ENCODE data around the gene LYZL2.
A peak's percentile ranks its signal among the peaks of the same experiment; 100 is the strongest.
"Not testable (repeated sequence)": the region's sequence is repeated elsewhere in the genome, so short reads cannot be mapped to it uniquely, and the experiment has no call there.

The LYZL2 gene

GRCh38 chr10:30592770-30593169 lies 36.8 kb downstream of the LYZL2 start:
- H3K27ac ChIP-seq (ENCODE audit: low read length); H3K27me3 ChIP-seq (ENCODE audit: control insufficient read depth in 1 of 2, insufficient read depth in 2 of 2, low read length in 2 of 2); H3K4me1 ChIP-seq (ENCODE audit: control insufficient read depth, insufficient read depth, low read length); H3K4me3 ChIP-seq (ENCODE audit: low read length in 2 of 2); H3K9me3 ChIP-seq (ENCODE audit: control insufficient read depth in 2 of 2, low read length in 2 of 2); H3K9ac ChIP-seq (ENCODE audit: low read length in 2 of 2); H3K36me3 ChIP-seq (ENCODE audit: control insufficient read depth in 2 of 2, insufficient read depth in 2 of 2, low read length in 2 of 2): not testable (repeated sequence)

- Histone ChIP-seq H3K9me3 (ENCODE audit: control insufficient read depth in 2 of 2, low read length in 2 of 2) (no peaks in the 10 kb centered on the region), H3K9ac (ENCODE audit: low read length in 2 of 2) (no peak overlapping the region), H3K27me3 (ENCODE audit: control insufficient read depth in 1 of 2, insufficient read depth in 2 of 2, low read length in 2 of 2) (no peaks in the 10 kb centered on the region), H3K4me1 (ENCODE audit: control insufficient read depth, insufficient read depth, low read length) (no peaks in the 10 kb centered on the region), H3K27ac (ENCODE audit: low read length) (no peak overlapping the region), H3K4me3 (ENCODE audit: low read length in 2 of 2) (no peak overlapping the region), H3K36me3 (ENCODE audit: control insufficient read depth in 2 of 2, insufficient read depth in 2 of 2, low read length in 2 of 2) (no peaks in the 10 kb centered on the region)
Observed at GRCh38 chr10:30591249-30591670, 38.3 kb downstream of the LYZL2 start.

GRCh38 chr10:30589441-30589840 lies 40.1 kb downstream of the LYZL2 start:
- Histone ChIP-seq H3K4me3 (ENCODE audit: low read length in 2 of 2) (no peak overlapping the region), H3K36me3 (ENCODE audit: control insufficient read depth in 2 of 2, insufficient read depth in 2 of 2, low read length in 2 of 2) (no peaks in the 10 kb centered on the region), H3K4me1 (ENCODE audit: control insufficient read depth, insufficient read depth, low read length) (peaks cover under 1% of the 10 kb centered on the region), H3K9me3 (ENCODE audit: control insufficient read depth in 2 of 2, low read length in 2 of 2) (no peaks in the 10 kb centered on the region), H3K27me3 (ENCODE audit: control insufficient read depth in 1 of 2, insufficient read depth in 2 of 2, low read length in 2 of 2) (no peaks in the 10 kb centered on the region), H3K9ac (ENCODE audit: low read length in 2 of 2) (no peak overlapping the region), H3K27ac (ENCODE audit: low read length) (no peak overlapping the region)

- no peak overlapping the region for H3K9ac ChIP-seq (ENCODE audit: low read length in 2 of 2)
- no peaks in the 10 kb centered on the region for H3K9me3 ChIP-seq (ENCODE audit: control insufficient read depth in 2 of 2, low read length in 2 of 2)
- H3K4me3 ChIP-seq (ENCODE audit: low read length in 2 of 2), result no peak overlapping the region
- no peaks in the 10 kb centered on the region for H3K27me3 ChIP-seq (ENCODE audit: control insufficient read depth in 1 of 2, insufficient read depth in 2 of 2, low read length in 2 of 2)
- H3K36me3 ChIP-seq (ENCODE audit: control insufficient read depth in 2 of 2, insufficient read depth in 2 of 2, low read length in 2 of 2), result no peaks in the 10 kb centered on the region
- H3K4me1 ChIP-seq (ENCODE audit: control insufficient read depth, insufficient read depth, low read length), result peaks cover 13% of the 10 kb centered on the region
- no peak overlapping the region for H3K27ac ChIP-seq (ENCODE audit: low read length)
Observed at GRCh38 chr10:30587522-30588031, 42.0 kb downstream of the LYZL2 start.

GRCh38 chr10:30586828-30587227 lies 42.7 kb downstream of the LYZL2 start:
- no peaks in the 10 kb centered on the region for H3K27me3 ChIP-seq (ENCODE audit: control insufficient read depth in 1 of 2, insufficient read depth in 2 of 2, low read length in 2 of 2)
- H3K9ac ChIP-seq (ENCODE audit: low read length in 2 of 2), result no peak overlapping the region
- H3K9me3 ChIP-seq (ENCODE audit: control insufficient read depth in 2 of 2, low read length in 2 of 2), result no peaks in the 10 kb centered on the region
- H3K4me1 ChIP-seq (ENCODE audit: control insufficient read depth, insufficient read depth, low read length), result peaks cover 13% of the 10 kb centered on the region
- no peaks in the 10 kb centered on the region for H3K36me3 ChIP-seq (ENCODE audit: control insufficient read depth in 2 of 2, insufficient read depth in 2 of 2, low read length in 2 of 2)
- H3K27ac ChIP-seq (ENCODE audit: low read length), result no peak overlapping the region
- H3K4me3 ChIP-seq (ENCODE audit: low read length in 2 of 2), result no peak overlapping the region

- H3K9me3 ChIP-seq (ENCODE audit: control insufficient read depth in 2 of 2, low read length in 2 of 2), result no peaks in the 10 kb centered on the region
- H3K9ac ChIP-seq (ENCODE audit: low read length in 2 of 2), result peak overlapping the region; percentile 69
- H3K27me3 ChIP-seq (ENCODE audit: control insufficient read depth in 1 of 2, insufficient read depth in 2 of 2, low read length in 2 of 2), result no peaks in the 10 kb centered on the region
- peaks cover 13% of the 10 kb centered on the region for H3K4me1 ChIP-seq (ENCODE audit: control insufficient read depth, insufficient read depth, low read length)
- H3K36me3 ChIP-seq (ENCODE audit: control insufficient read depth in 2 of 2, insufficient read depth in 2 of 2, low read length in 2 of 2), result no peaks in the 10 kb centered on the region
- H3K4me3 ChIP-seq (ENCODE audit: low read length in 2 of 2), result peak overlapping the region; percentile 76 to 87
- H3K27ac ChIP-seq (ENCODE audit: low read length), result peak overlapping the region; percentile 76
Observed at GRCh38 chr10:30583778-30584415, 45.7 kb downstream of the LYZL2 start.

- H3K36me3 ChIP-seq (ENCODE audit: control insufficient read depth in 2 of 2, insufficient read depth in 2 of 2, low read length in 2 of 2), result no peaks in the 10 kb centered on the region
- peaks cover 13% of the 10 kb centered on the region for H3K4me1 ChIP-seq (ENCODE audit: control insufficient read depth, insufficient read depth, low read length)
- H3K9me3 ChIP-seq (ENCODE audit: control insufficient read depth in 2 of 2, low read length in 2 of 2), result no peaks in the 10 kb centered on the region
- no peak overlapping the region for H3K27ac ChIP-seq (ENCODE audit: low read length)
- H3K9ac ChIP-seq (ENCODE audit: low read length in 2 of 2), result no peak overlapping the region
- no peaks in the 10 kb centered on the region for H3K27me3 ChIP-seq (ENCODE audit: control insufficient read depth in 1 of 2, insufficient read depth in 2 of 2, low read length in 2 of 2)
- H3K4me3 ChIP-seq (ENCODE audit: low read length in 2 of 2), result no peak overlapping the region
Observed at GRCh38 chr10:30581779-30582380, 47.7 kb downstream of the LYZL2 start.

- H3K27ac ChIP-seq (ENCODE audit: low read length), result no peak overlapping the region
- H3K4me1 ChIP-seq (ENCODE audit: control insufficient read depth, insufficient read depth, low read length), result peaks cover 13% of the 10 kb centered on the region
- no peak overlapping the region for H3K9ac ChIP-seq (ENCODE audit: low read length in 2 of 2)
- no peaks in the 10 kb centered on the region for H3K36me3 ChIP-seq (ENCODE audit: control insufficient read depth in 2 of 2, insufficient read depth in 2 of 2, low read length in 2 of 2)
- H3K4me3 ChIP-seq (ENCODE audit: low read length in 2 of 2), result no peak overlapping the region
- H3K9me3 ChIP-seq (ENCODE audit: control insufficient read depth in 2 of 2, low read length in 2 of 2), result no peaks in the 10 kb centered on the region
- H3K27me3 ChIP-seq (ENCODE audit: control insufficient read depth in 1 of 2, insufficient read depth in 2 of 2, low read length in 2 of 2), result no peaks in the 10 kb centered on the region
Observed at GRCh38 chr10:30580676-30581075, 48.9 kb downstream of the LYZL2 start.

- Histone ChIP-seq H3K4me1 (ENCODE audit: control insufficient read depth, insufficient read depth, low read length) (peaks cover 13% of the 10 kb centered on the region), H3K27me3 (ENCODE audit: control insufficient read depth in 1 of 2, insufficient read depth in 2 of 2, low read length in 2 of 2) (no peaks in the 10 kb centered on the region), H3K9me3 (ENCODE audit: control insufficient read depth in 2 of 2, low read length in 2 of 2) (no peaks in the 10 kb centered on the region), H3K36me3 (ENCODE audit: control insufficient read depth in 2 of 2, insufficient read depth in 2 of 2, low read length in 2 of 2) (no peaks in the 10 kb centered on the region), H3K27ac (ENCODE audit: low read length) (no peak overlapping the region), H3K4me3 (ENCODE audit: low read length in 2 of 2) (no peak overlapping the region), H3K9ac (ENCODE audit: low read length in 2 of 2) (no peak overlapping the region)
Observed at GRCh38 chr10:30580241-30580640, 49.3 kb downstream of the LYZL2 start.

GRCh38 chr10:30579574-30579973 lies 50.0 kb downstream of the LYZL2 start:
- Histone ChIP-seq H3K9me3 (ENCODE audit: control insufficient read depth in 2 of 2, low read length in 2 of 2) (no peaks in the 10 kb centered on the region), H3K4me1 (ENCODE audit: control insufficient read depth, insufficient read depth, low read length) (peaks cover 13% of the 10 kb centered on the region), H3K27ac (ENCODE audit: low read length) (no peak overlapping the region), H3K4me3 (ENCODE audit: low read length in 2 of 2) (no peak overlapping the region), H3K27me3 (ENCODE audit: control insufficient read depth in 1 of 2, insufficient read depth in 2 of 2, low read length in 2 of 2) (no peaks in the 10 kb centered on the region), H3K9ac (ENCODE audit: low read length in 2 of 2) (no peak overlapping the region), H3K36me3 (ENCODE audit: control insufficient read depth in 2 of 2, insufficient read depth in 2 of 2, low read length in 2 of 2) (no peaks in the 10 kb centered on the region)

- H3K9ac ChIP-seq (ENCODE audit: low read length in 2 of 2), result no peak overlapping the region
- H3K4me1 ChIP-seq (ENCODE audit: control insufficient read depth, insufficient read depth, low read length), result no peaks in the 10 kb centered on the region
- no peaks in the 10 kb centered on the region for H3K9me3 ChIP-seq (ENCODE audit: control insufficient read depth in 2 of 2, low read length in 2 of 2)
- no peak overlapping the region for H3K27ac ChIP-seq (ENCODE audit: low read length)
- H3K27me3 ChIP-seq (ENCODE audit: control insufficient read depth in 1 of 2, insufficient read depth in 2 of 2, low read length in 2 of 2), result no peaks in the 10 kb centered on the region
- no peak overlapping the region for H3K4me3 ChIP-seq (ENCODE audit: low read length in 2 of 2)
- no peaks in the 10 kb centered on the region for H3K36me3 ChIP-seq (ENCODE audit: control insufficient read depth in 2 of 2, insufficient read depth in 2 of 2, low read length in 2 of 2)
Observed at GRCh38 chr10:30577048-30577447, 52.5 kb downstream of the LYZL2 start.

Data from stomach smooth muscle (tissue), 2 donors.